ENCODE data around the gene GCNT1.

The GCNT1 gene

DNA sequence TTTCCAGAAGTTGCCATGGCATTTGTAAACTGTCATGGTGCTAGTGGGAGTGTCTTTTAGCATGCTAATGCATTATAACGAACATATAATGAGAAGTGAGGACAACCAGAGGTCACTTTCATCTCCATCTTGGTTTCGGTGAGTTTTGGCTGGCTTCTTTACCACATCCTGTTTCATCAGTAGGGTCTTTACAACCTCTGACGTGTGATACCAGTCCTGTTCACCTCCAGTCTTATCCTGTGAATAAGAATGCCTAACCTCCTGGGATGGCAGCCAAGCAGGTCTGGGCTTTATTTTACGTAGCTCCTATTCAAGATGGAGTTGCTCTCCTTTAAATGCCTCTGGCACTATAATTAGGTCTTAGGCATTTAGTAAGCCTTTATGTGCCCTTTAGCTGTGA lies 44.3 kb upstream of the GCNT1 start:
- H3K9me2 ChIP-seq (replicated peaks; ENCODE audit: control insufficient read depth, low read length): no peaks in the 10 kb centered on the region
- H3K27me3 ChIP-seq (ENCODE audit: control insufficient read depth, low read length): no peaks in the 10 kb centered on the region
- no peaks in the 10 kb centered on the region for H3K79me2 ChIP-seq (ENCODE audit: control insufficient read depth, low read length)
- H3K4me1 ChIP-seq (ENCODE audit: control insufficient read depth, low read length): peaks cover 7% of the 10 kb centered on the region
- no peaks in the 10 kb centered on the region for H4K20me1 ChIP-seq (ENCODE audit: control insufficient read depth, insufficient read depth, low read depth, low read length)
- TF ChIP-seq EZH2phosphoT487 (IDR thresholded peaks at IDR 0.05; ENCODE audit: borderline replicate concordance, low read length) (no peak), CTCF (IDR thresholded peaks at IDR 0.05; ENCODE audit: low read depth, low read length, poor library complexity, severe bottlenecking) (no peak)
- H3F3A ChIP-seq (ENCODE audit: control insufficient read depth, insufficient read depth): no peaks in the 10 kb centered on the region
- H3K27ac ChIP-seq (ENCODE audit: low read depth, low read length): no peak overlapping the region
- no peaks in the 10 kb centered on the region for H3K9me3 ChIP-seq (ENCODE audit: control insufficient read depth, insufficient read depth, low read length)
- no peak overlapping the region for H3K4me3 ChIP-seq (ENCODE audit: low read length)
- no peaks in the 10 kb centered on the region for H3K36me3 ChIP-seq (ENCODE audit: control insufficient read depth, low read length)
- no peak overlapping the region for H3K4me2 ChIP-seq (ENCODE audit: low read length)

DNA sequence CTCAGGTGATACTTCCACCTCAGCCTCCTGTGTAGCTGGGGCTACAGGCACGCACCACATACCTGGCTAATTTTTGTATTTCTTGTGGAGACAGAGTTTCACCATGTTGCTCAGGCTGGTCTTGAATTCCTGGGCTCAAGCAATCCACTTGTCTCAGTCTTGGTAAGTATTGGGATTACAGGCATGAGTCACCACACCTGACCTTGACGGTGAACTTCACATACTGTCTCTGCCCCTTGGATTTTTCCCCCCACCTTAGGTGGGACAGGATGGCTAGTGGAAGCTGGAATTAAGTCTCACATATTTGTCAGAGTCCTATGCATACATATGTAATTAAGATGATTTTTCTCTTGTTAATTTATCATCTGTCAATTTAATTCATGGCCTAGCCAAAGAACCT lies 43.8 kb upstream of the GCNT1 start:
- Histone ChIP-seq H3K27me3 (ENCODE audit: control insufficient read depth, low read length) (no peaks in the 10 kb centered on the region), H3K27ac (ENCODE audit: low read depth, low read length) (no peak overlapping the region), H3K4me1 (ENCODE audit: control insufficient read depth, low read length) (peaks cover 7% of the 10 kb centered on the region), H3K9me2 (replicated peaks; ENCODE audit: control insufficient read depth, low read length) (no peaks in the 10 kb centered on the region), H4K20me1 (ENCODE audit: control insufficient read depth, insufficient read depth, low read depth, low read length) (no peaks in the 10 kb centered on the region), H3K9me3 (ENCODE audit: control insufficient read depth, insufficient read depth, low read length) (no peaks in the 10 kb centered on the region), H3K4me2 (ENCODE audit: low read length) (no peak overlapping the region), H3F3A (ENCODE audit: control insufficient read depth, insufficient read depth) (no peaks in the 10 kb centered on the region), H3K79me2 (ENCODE audit: control insufficient read depth, low read length) (no peaks in the 10 kb centered on the region), H3K4me3 (ENCODE audit: low read length) (no peak overlapping the region), H3K36me3 (ENCODE audit: control insufficient read depth, low read length) (no peaks in the 10 kb centered on the region)
- TF ChIP-seq CTCF (IDR thresholded peaks at IDR 0.05; ENCODE audit: low read depth, low read length, poor library complexity, severe bottlenecking): no peak

- Histone ChIP-seq H3K9me2 (replicated peaks; ENCODE audit: control insufficient read depth, low read length) (no peaks in the 10 kb centered on the region), H3K4me2 (ENCODE audit: low read length) (no peak overlapping the region), H3K36me3 (ENCODE audit: control insufficient read depth, low read length) (no peaks in the 10 kb centered on the region), H3K9me3 (ENCODE audit: control insufficient read depth, insufficient read depth, low read length) (no peaks in the 10 kb centered on the region), H3K79me2 (ENCODE audit: control insufficient read depth, low read length) (no peaks in the 10 kb centered on the region), H4K20me1 (ENCODE audit: control insufficient read depth, insufficient read depth, low read depth, low read length) (no peaks in the 10 kb centered on the region), H3K4me3 (ENCODE audit: low read length) (no peak overlapping the region), H3F3A (ENCODE audit: control insufficient read depth, insufficient read depth) (no peaks in the 10 kb centered on the region), H3K27me3 (ENCODE audit: control insufficient read depth, low read length) (no peaks in the 10 kb centered on the region), H3K4me1 (ENCODE audit: control insufficient read depth, low read length) (peaks cover 7% of the 10 kb centered on the region), H3K27ac (ENCODE audit: low read depth, low read length) (no peak overlapping the region)
- no peak for TF ChIP-seq CTCF (IDR thresholded peaks at IDR 0.05; ENCODE audit: low read depth, low read length, poor library complexity, severe bottlenecking)
Measured at GRCh38 chr9:76415731-76416130, 43.3 kb upstream of the GCNT1 start.

DNA sequence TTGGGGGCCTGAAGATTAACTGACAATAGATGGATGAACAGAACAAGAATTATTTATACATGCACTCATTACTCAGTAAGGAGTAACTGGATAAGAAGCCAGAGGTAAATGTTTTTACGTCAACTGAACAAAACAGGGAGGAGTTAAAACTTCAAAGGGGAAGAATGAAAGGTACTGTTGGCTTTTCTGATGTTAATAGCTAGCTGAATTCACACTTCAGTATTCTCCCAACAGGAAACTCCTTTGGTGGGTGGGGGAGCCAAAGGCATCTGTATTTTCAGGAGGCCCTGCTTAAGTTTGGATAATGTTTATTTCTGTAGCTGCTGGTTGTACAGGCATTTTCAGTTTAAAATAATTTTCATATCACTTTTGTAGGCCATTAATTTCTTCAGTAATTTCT lies 41.6 kb upstream of the GCNT1 start:
- Histone ChIP-seq H3K4me1 (ENCODE audit: control insufficient read depth, low read length) (peaks cover 7% of the 10 kb centered on the region), H3K4me2 (ENCODE audit: low read length) (no peak overlapping the region), H3K4me3 (ENCODE audit: low read length) (no peak overlapping the region), H3F3A (ENCODE audit: control insufficient read depth, insufficient read depth) (no peaks in the 10 kb centered on the region), H3K9me2 (replicated peaks; ENCODE audit: control insufficient read depth, low read length) (no peaks in the 10 kb centered on the region), H3K9me3 (ENCODE audit: control insufficient read depth, insufficient read depth, low read length) (no peaks in the 10 kb centered on the region), H3K27ac (ENCODE audit: low read depth, low read length) (no peak overlapping the region), H3K27me3 (ENCODE audit: control insufficient read depth, low read length) (no peaks in the 10 kb centered on the region), H3K79me2 (ENCODE audit: control insufficient read depth, low read length) (no peaks in the 10 kb centered on the region), H3K36me3 (ENCODE audit: control insufficient read depth, low read length) (no peaks in the 10 kb centered on the region), H4K20me1 (ENCODE audit: control insufficient read depth, insufficient read depth, low read depth, low read length) (no peaks in the 10 kb centered on the region)
- TF ChIP-seq EZH2phosphoT487 (IDR thresholded peaks at IDR 0.05; ENCODE audit: borderline replicate concordance, low read length) (no peak), CTCF (IDR thresholded peaks at IDR 0.05; ENCODE audit: low read depth, low read length, poor library complexity, severe bottlenecking) (no peak)

Measured in DOHH2 (cell line).